ENCODE data around the gene MIS12. TPM values are rescaled to one million over a fixed set of nuclear protein-coding genes. Genes with fewer than 3 reads are reported as not detected.

The MIS12 gene
- total and polyA plus RNA-seq, 2 of the 13 experiments (the other 11 are each of a cell fraction or from before 2014, with no cell fraction given), result 13.4 to 28.0 TPM

DNA sequence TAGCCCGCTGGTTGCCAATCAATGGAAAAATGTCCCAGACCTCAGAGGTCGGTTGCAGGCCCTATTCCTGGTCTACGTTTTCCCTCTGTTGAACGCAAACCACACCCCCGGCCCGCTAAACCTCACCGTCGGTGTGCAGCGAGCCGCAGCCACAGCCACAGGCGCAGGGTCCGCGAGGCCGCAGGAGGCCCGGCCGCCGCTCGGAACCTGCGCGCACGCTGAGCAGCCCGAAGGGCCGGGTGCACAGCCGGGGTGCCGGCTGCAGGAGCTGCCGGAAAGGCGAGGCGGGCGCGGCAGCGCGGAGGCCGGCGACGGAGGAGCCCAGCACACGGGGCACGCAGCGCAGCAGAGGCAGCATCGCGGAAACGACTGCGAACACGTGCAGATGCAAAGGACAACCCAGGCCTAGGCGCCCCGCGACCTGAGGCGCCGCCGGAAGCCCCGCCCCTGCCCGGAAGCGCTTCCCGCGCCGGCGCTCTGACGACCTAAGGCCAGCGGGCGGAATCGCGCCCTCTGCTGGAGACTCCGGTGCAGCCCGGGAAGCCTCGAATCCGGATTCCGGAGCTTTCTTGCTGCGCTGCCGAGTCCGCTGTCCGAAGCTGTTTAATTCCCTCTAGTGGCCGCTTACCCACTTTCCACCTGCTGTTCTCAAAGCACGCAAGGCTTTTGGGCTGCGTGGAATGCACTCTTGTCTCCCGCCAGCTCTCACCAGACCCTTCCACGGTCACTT is 47.5 kb upstream of the MIS12 start, which contains the start of gene C1QBP (continued):
- TF ChIP-seq POLR2A (IDR thresholded peaks at IDR 0.05; ENCODE audit: insufficient read depth in 1 of 2, low read depth in 2 of 2, low read length in 2 of 2), result peak; percentile 84 to 93
- TF ChIP-seq MAZ (IDR thresholded peaks at IDR 0.05; ENCODE audit: borderline replicate concordance, low read depth, low read length), result peak; percentile 80
- peak; percentile 83 for TF ChIP-seq MAZ (CRISPR knock-in tag; IDR thresholded peaks at IDR 0.05; ENCODE audit: low read depth)
- TF ChIP-seq, protein P1, sequence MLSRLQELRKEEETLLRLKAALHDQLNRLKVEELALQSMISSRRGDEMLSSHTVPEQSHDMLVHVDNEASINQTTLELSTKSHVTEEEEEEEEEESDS (CRISPR knock-in tag; IDR thresholded peaks at IDR 0.05; ENCODE audit: borderline replicate concordance), result no peak
- TF ChIP-seq MEIS2 (CRISPR knock-in tag; IDR thresholded peaks at IDR 0.05), result peak; percentile 67
- TF ChIP-seq ZNF687 (CRISPR knock-in tag; IDR thresholded peaks at IDR 0.05), result peak; percentile 98
- TF ChIP-seq FOXM1 (CRISPR knock-in tag; IDR thresholded peaks at IDR 0.05), result peak; percentile 69; the same call in 1 of the 2 replicates
- TF ChIP-seq ATRX (CRISPR knock-in tag; IDR thresholded peaks at IDR 0.05; ENCODE audit: borderline replicate concordance), result no peak
- no peak for TF ChIP-seq ZC3H4 (CRISPR knock-in tag; IDR thresholded peaks at IDR 0.05; ENCODE audit: borderline replicate concordance)
- peak; percentile 98 for TF ChIP-seq CREB3 (CRISPR knock-in tag; IDR thresholded peaks at IDR 0.05)
- TF ChIP-seq ZNF619 (CRISPR knock-in tag; IDR thresholded peaks at IDR 0.05), result no peak
- no peak for TF ChIP-seq HIC2 (CRISPR knock-in tag; IDR thresholded peaks at IDR 0.05; ENCODE audit: low read depth)
- peak; percentile 89; the same call in 1 of the 2 replicates for TF ChIP-seq ZNF317 (CRISPR knock-in tag; IDR thresholded peaks at IDR 0.05)
- TF ChIP-seq HNF4A (CRISPR knock-in tag; IDR thresholded peaks at IDR 0.05), result no peak
- peak in 1 of 2 experiments; percentile 81; a peak in 2 of 4 replicates for TF ChIP-seq ATF4 (CRISPR knock-in tag; IDR thresholded peaks at IDR 0.05)
- TF ChIP-seq PPARG (CRISPR knock-in tag; conservative IDR thresholded peaks at IDR 0.05), result peak; percentile 55
- no peak for TF ChIP-seq CHD2 (IDR thresholded peaks at IDR 0.05; ENCODE audit: low read depth, low read length)
- no peak for TF ChIP-seq KDM1A (CRISPR knock-in tag; IDR thresholded peaks at IDR 0.05)
- peak; percentile 91; the same call in 1 of the 2 replicates for TF ChIP-seq ZNF766 (CRISPR knock-in tag; IDR thresholded peaks at IDR 0.05; ENCODE audit: borderline replicate concordance)
- TF ChIP-seq ZKSCAN5 (CRISPR knock-in tag; IDR thresholded peaks at IDR 0.05), result no peak
- TF ChIP-seq E2F1 (CRISPR knock-in tag; IDR thresholded peaks at IDR 0.05), result peak; percentile 54; the same call in 1 of the 2 replicates

Data from HepG2 (cell line).